ENCODE data around the gene SRF.
"Not testable (repeated sequence)": the region's sequence is repeated elsewhere in the genome, so short reads cannot be mapped to it uniquely, and the experiment has no call there.

The SRF gene

DNA sequence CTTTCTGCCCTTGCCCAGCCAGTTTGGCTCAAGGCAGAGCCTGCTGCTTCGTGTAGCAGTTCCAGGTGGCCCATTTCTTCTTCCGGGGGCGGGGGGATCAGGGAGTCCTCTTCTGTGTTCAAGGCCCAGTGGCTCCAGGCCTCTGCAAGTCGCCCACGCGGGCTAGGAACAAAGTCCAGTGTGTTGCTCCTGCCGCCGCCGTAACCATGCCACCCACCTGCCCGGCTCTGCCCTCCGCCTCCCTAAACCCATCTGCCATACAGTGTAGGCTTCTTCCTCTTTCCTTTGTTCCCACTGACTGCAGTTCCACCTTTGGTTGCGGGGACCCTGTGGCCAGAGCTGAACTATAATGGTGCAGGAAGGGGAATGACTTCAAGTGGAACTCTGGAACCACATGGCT is 43.9 kb upstream of the SRF start:
- no peaks in the 10 kb centered on the region for H3K9me3 ChIP-seq (ENCODE audit: control extremely low read depth in 1 of 5, control insufficient read depth in 4 of 5, insufficient read depth in 2 of 5, low read depth in 1 of 5, low read length in 4 of 5)
- 98% methylated on average over 12 of the region's 12 CpGs for WGBS (ENCODE audit: insufficient coverage)

DNA sequence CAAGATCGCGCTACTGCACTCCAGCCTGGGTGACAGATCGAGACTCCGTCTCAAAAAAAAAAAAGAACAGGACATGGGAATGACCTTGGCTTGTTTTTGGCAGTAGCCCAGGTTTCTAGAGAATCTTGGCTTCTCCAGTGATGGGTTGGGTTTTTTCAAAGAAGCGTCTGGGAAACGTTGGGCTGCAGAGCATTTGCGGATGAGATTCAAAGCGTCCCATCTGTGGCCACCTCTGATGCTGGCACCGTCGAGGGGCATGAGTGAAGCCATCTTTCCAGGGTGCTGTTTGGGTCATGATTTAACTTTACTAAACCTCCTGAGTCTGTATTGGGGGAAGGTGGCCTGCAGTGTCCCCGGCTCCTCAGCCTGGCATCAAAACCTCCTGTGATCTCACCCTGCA is 43.2 kb upstream of the SRF start:
- peaks cover 0 to 5% (median 0%) of the 10 kb centered on the region in 4 experiments for H3K4me1 ChIP-seq (ENCODE audit: control extremely low read depth in 1 of 4, control insufficient read depth in 4 of 4, insufficient read depth in 4 of 4, low read length in 3 of 4)
- ChIA-PET CTCF (interaction anchor here (1.7 kb wide), 1 partner anchor 65 kb away, joined by 7 read pairs; no protein-coding TSS in a partner anchor), POLR2A (no interaction called here)
- peaks cover 0 to 16% (median 9%) of the 10 kb centered on the region in 4 experiments for H3K36me3 ChIP-seq (ENCODE audit: control insufficient read depth in 4 of 4, insufficient read depth in 4 of 4, low read length in 3 of 4)
- H3K27me3 ChIP-seq (replicated peaks in 2 of 5; ENCODE audit: control insufficient read depth in 4 of 5, insufficient read depth in 5 of 5, low read length in 4 of 5): no peaks in the 10 kb centered on the region
- no peak for DNase-seq
- H3K4me3 ChIP-seq (ENCODE audit: control insufficient read depth in 1 of 7, extremely low read depth in 1 of 7, insufficient read depth in 4 of 7, low read depth in 2 of 7, low read length in 6 of 7): no peak overlapping the region
- no peaks in the 10 kb centered on the region for H3K9me3 ChIP-seq (ENCODE audit: control extremely low read depth in 1 of 5, control insufficient read depth in 4 of 5, insufficient read depth in 2 of 5, low read depth in 1 of 5, low read length in 4 of 5)
- 92% methylated on average over 11 of the region's 11 CpGs for WGBS (ENCODE audit: insufficient coverage)
- no peak overlapping the region for H3K27ac ChIP-seq (ENCODE audit: insufficient read depth in 1 of 2, low read depth in 1 of 2, low read length in 2 of 2, poor library complexity in 1 of 2, severe bottlenecking in 2 of 2)

More for the DNA sequence above, 43.9 kb upstream of the SRF start:
- Histone ChIP-seq H3K4me3 (ENCODE audit: control insufficient read depth in 1 of 7, extremely low read depth in 1 of 7, insufficient read depth in 4 of 7, low read depth in 2 of 7, low read length in 6 of 7) (no peak overlapping the region), H3K27ac (ENCODE audit: insufficient read depth in 1 of 2, low read depth in 1 of 2, low read length in 2 of 2, poor library complexity in 1 of 2, severe bottlenecking in 2 of 2) (no peak overlapping the region), H3K36me3 (ENCODE audit: control insufficient read depth in 4 of 4, insufficient read depth in 4 of 4, low read length in 3 of 4) (peaks cover 0 to 10% (median 5%) of the 10 kb centered on the region in 4 experiments), H3K4me1 (ENCODE audit: control extremely low read depth in 1 of 4, control insufficient read depth in 4 of 4, insufficient read depth in 4 of 4, low read length in 3 of 4) (peaks cover 0 to 5% (median 0%) of the 10 kb centered on the region in 4 experiments), H3K27me3 (replicated peaks in 2 of 5; ENCODE audit: control insufficient read depth in 4 of 5, insufficient read depth in 5 of 5, low read length in 4 of 5) (no peaks in the 10 kb centered on the region)
- CTCF ChIA-PET: interaction anchor here (3.1 kb wide), 1 partner anchor 16 kb away, joined by 19 read pairs; no protein-coding TSS in a partner anchor
- POLR2A ChIA-PET: no interaction called here
- DNase-seq: peak in 1 of 3 donors; percentile 12

DNA sequence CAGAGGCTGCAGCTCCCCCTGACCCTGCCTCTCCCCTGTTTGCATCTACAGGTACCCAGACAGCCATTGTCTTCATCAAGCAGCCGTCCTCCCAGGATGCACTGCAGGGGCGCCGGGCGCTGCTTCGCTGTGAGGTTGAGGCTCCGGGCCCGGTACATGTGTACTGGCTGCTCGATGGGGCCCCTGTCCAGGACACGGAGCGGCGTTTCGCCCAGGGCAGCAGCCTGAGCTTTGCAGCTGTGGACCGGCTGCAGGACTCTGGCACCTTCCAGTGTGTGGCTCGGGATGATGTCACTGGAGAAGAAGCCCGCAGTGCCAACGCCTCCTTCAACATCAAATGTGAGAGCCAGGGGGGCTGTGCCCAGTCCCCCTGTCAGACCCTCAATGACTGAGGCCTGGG is 42.1 kb upstream of the SRF start:
- H3K27ac ChIP-seq (ENCODE audit: insufficient read depth in 1 of 2, low read depth in 1 of 2, low read length in 2 of 2, poor library complexity in 1 of 2, severe bottlenecking in 2 of 2): no peak overlapping the region
- no peaks in the 10 kb centered on the region for H3K27me3 ChIP-seq (replicated peaks in 2 of 5; ENCODE audit: control insufficient read depth in 4 of 5, insufficient read depth in 5 of 5, low read length in 4 of 5)
- ChIA-PET CTCF (interaction anchor here (0.6 to 3.7 kb wide), 10 partner anchors 8 to 119 kb away, joined by 3 to 26 read pairs (median 6); partner anchors contain the start of genes KLC4, MRPL2 and PTK7), POLR2A (no interaction called here)
- peaks cover 0 to 5% (median 0%) of the 10 kb centered on the region in 4 experiments for H3K4me1 ChIP-seq (ENCODE audit: control extremely low read depth in 1 of 4, control insufficient read depth in 4 of 4, insufficient read depth in 4 of 4, low read length in 3 of 4)
- WGBS (ENCODE audit: insufficient coverage): 93% methylated on average over 16 of the region's 16 CpGs
- DNase-seq: no peak
- no peak overlapping the region for H3K4me3 ChIP-seq (ENCODE audit: control insufficient read depth in 1 of 7, extremely low read depth in 1 of 7, insufficient read depth in 4 of 7, low read depth in 2 of 7, low read length in 6 of 7)
- peaks cover 4 to 19% (median 9%) of the 10 kb centered on the region in 4 experiments for H3K36me3 ChIP-seq (ENCODE audit: control insufficient read depth in 4 of 4, insufficient read depth in 4 of 4, low read length in 3 of 4)
- H3K9me3 ChIP-seq (ENCODE audit: control extremely low read depth in 1 of 5, control insufficient read depth in 4 of 5, insufficient read depth in 2 of 5, low read depth in 1 of 5, low read length in 4 of 5): no peaks in the 10 kb centered on the region

DNA sequence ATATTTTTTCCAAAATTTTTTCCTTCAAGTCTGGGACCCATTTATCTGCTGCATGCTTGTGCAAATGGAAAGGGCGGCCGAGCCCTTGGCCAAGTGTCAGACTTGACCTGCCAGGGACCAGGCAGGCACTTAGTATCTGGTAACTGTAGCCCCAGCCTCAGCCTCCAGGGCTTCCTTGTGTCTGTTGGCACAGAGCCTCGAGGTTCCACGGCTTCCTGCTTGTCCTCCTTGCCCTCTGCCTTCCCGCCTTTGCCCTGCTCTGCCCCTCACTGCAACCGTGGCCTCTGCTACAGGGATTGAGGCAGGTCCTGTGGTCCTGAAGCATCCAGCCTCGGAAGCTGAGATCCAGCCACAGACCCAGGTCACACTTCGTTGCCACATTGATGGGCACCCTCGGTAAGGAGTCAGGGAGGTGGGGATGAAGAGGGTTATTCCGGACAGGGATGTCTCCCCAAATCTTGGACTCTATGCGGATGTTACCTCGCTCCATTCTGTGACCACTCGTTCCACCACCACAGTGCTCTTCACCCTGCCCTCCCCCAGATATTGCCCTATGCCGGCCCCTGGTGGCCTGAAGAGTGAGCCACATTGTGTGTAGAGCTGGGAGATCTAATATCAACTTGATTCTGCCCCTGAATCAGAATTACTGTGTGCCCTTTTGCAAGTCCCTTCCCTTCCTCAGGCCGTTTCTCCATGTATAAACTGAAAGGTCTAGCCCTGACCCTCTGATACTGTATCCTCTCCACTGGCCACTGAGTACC is 41.5 kb upstream of the SRF start:
- no peaks in the 10 kb centered on the region for H3K27me3 ChIP-seq (replicated peaks in 2 of 5; ENCODE audit: control insufficient read depth in 4 of 5, insufficient read depth in 5 of 5, low read length in 4 of 5)
- no peak overlapping the region for H3K4me3 ChIP-seq (ENCODE audit: control insufficient read depth in 1 of 7, extremely low read depth in 1 of 7, insufficient read depth in 4 of 7, low read depth in 2 of 7, low read length in 6 of 7)
- H3K4me1 ChIP-seq (ENCODE audit: control extremely low read depth in 1 of 4, control insufficient read depth in 4 of 4, insufficient read depth in 4 of 4, low read length in 3 of 4): peaks cover 0 to 5% (median 0%) of the 10 kb centered on the region in 4 experiments
- no peaks in the 10 kb centered on the region for H3K9me3 ChIP-seq (ENCODE audit: control extremely low read depth in 1 of 5, control insufficient read depth in 4 of 5, insufficient read depth in 2 of 5, low read depth in 1 of 5, low read length in 4 of 5)
- POLR2A ChIA-PET: no interaction called here
- DNase-seq: peak in 2 of 3 donors; percentile 55 to 58
- H3K27ac ChIP-seq (ENCODE audit: insufficient read depth in 1 of 2, low read depth in 1 of 2, low read length in 2 of 2, poor library complexity in 1 of 2, severe bottlenecking in 2 of 2): no peak overlapping the region
- CTCF ChIA-PET: interaction anchor here (0.6 to 3.7 kb wide), 15 partner anchors 8 to 145 kb away, joined by 3 to 26 read pairs (median 5); partner anchors contain the start of genes KLC4, MRPL2, PPP2R5D and PTK7
- 49% methylated on average over 9 of the region's 15 CpGs for WGBS (ENCODE audit: insufficient coverage)
- peaks cover 4 to 19% (median 9%) of the 10 kb centered on the region in 4 experiments for H3K36me3 ChIP-seq (ENCODE audit: control insufficient read depth in 4 of 4, insufficient read depth in 4 of 4, low read length in 3 of 4)

DNA sequence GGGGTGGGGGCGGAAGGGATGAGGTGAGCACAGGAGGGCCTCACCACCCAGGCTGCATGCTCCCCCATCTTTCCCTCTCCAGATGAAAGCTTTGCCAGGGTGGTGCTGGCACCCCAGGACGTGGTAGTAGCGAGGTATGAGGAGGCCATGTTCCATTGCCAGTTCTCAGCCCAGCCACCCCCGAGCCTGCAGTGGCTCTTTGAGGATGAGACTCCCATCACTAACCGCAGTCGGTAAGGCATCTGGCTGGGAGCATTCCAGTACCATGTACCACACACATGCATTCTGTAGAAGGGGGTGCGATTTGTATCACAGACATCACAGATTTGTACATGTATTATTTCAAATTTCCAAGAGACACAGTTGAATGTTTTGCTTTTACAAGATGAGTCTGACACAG is 40.6 kb upstream of the SRF start:
- Histone ChIP-seq H3K36me3 (ENCODE audit: control insufficient read depth in 4 of 4, insufficient read depth in 4 of 4, low read length in 3 of 4) (peaks cover 4 to 22% (median 11%) of the 10 kb centered on the region in 4 experiments), H3K4me1 (ENCODE audit: control extremely low read depth in 1 of 4, control insufficient read depth in 4 of 4, insufficient read depth in 4 of 4, low read length in 3 of 4) (peaks cover 0 to 5% (median 0%) of the 10 kb centered on the region in 4 experiments), H3K27me3 (replicated peaks in 2 of 5; ENCODE audit: control insufficient read depth in 4 of 5, insufficient read depth in 5 of 5, low read length in 4 of 5) (no peaks in the 10 kb centered on the region), H3K27ac (ENCODE audit: insufficient read depth in 1 of 2, low read depth in 1 of 2, low read length in 2 of 2, poor library complexity in 1 of 2, severe bottlenecking in 2 of 2) (no peak overlapping the region), H3K4me3 (ENCODE audit: control insufficient read depth in 1 of 7, extremely low read depth in 1 of 7, insufficient read depth in 4 of 7, low read depth in 2 of 7, low read length in 6 of 7) (no peak overlapping the region), H3K9me3 (ENCODE audit: control extremely low read depth in 1 of 5, control insufficient read depth in 4 of 5, insufficient read depth in 2 of 5, low read depth in 1 of 5, low read length in 4 of 5) (no peaks in the 10 kb centered on the region)
- ChIA-PET CTCF (interaction anchor here (0.6 to 3.7 kb wide), 11 partner anchors 8 to 146 kb away, joined by 3 to 26 read pairs (median 4); partner anchors contain the start of gene PPP2R5D), POLR2A (no interaction called here)
- 91% methylated on average over 6 of the region's 7 CpGs for WGBS (ENCODE audit: insufficient coverage)
- DNase-seq: no peak

DNA sequence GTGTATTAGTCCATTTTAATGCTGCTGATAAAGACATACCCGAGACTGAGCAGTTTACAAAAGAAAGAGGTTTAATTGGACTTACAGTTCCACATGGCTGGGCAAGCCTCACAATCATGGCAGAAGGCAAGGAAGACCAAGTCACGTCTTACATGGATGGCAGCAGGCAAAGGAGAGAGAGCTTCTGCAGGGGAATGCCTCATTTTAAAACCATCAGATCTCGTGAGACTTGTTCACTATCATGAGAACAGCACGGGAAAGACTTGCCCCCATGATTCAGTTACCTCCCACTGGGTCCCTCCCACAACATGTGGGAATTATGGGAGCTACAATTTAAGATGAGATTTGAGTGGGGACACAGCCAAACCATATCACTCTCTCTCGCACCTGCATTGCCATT is 39.7 kb upstream of the SRF start:
- CTCF ChIA-PET: interaction anchor here (1.2 to 3.7 kb wide), 4 partner anchors 18 to 128 kb away, joined by 3 to 26 read pairs (median 8); no protein-coding TSS in a partner anchor
- DNase-seq; H3K4me3 ChIP-seq (ENCODE audit: control insufficient read depth in 1 of 7, extremely low read depth in 1 of 7, insufficient read depth in 4 of 7, low read depth in 2 of 7, low read length in 6 of 7); H3K9me3 ChIP-seq (ENCODE audit: control extremely low read depth in 1 of 5, control insufficient read depth in 4 of 5, insufficient read depth in 2 of 5, low read depth in 1 of 5, low read length in 4 of 5); H3K4me1 ChIP-seq (ENCODE audit: control extremely low read depth in 1 of 4, control insufficient read depth in 4 of 4, insufficient read depth in 4 of 4, low read length in 3 of 4); H3K27me3 ChIP-seq (replicated peaks in 2 of 5; ENCODE audit: control insufficient read depth in 4 of 5, insufficient read depth in 5 of 5, low read length in 4 of 5); POLR2A ChIA-PET; H3K27ac ChIP-seq (ENCODE audit: insufficient read depth in 1 of 2, low read depth in 1 of 2, low read length in 2 of 2, poor library complexity in 1 of 2, severe bottlenecking in 2 of 2): not testable (repeated sequence)
- peaks cover 4 to 22% (median 11%) of the 10 kb centered on the region in 4 experiments for H3K36me3 ChIP-seq (ENCODE audit: control insufficient read depth in 4 of 4, insufficient read depth in 4 of 4, low read length in 3 of 4)
- 100% methylated on average over 3 of the region's 5 CpGs for WGBS (ENCODE audit: insufficient coverage)

DNA sequence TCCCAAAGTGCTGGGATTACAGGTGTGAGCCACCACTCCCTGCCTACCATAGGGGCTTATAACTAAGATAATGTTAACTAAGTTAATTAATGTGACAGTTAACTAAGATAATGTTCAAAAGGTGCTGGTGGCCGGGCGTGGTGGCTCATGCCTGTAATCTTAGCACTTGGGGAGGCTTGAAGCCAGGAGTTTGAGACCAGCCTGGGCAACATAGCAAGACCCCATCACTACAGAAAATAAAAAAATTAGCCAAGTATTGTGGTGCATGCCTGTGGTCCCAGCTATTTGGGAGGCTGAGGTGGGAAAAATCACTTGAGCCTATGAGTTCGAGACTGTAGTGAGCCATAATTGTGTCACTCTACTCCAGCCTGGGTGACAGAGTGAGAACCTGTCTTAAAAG is 32.8 kb upstream of the SRF start:
- peaks cover 0 to 21% (median 7%) of the 10 kb centered on the region in 4 experiments for H3K36me3 ChIP-seq (ENCODE audit: control insufficient read depth in 4 of 4, insufficient read depth in 4 of 4, low read length in 3 of 4)
- 100% methylated on average over 3 of the region's 3 CpGs for WGBS (ENCODE audit: insufficient coverage)
- no peaks in the 10 kb centered on the region for H3K9me3 ChIP-seq (ENCODE audit: control extremely low read depth in 1 of 5, control insufficient read depth in 4 of 5, insufficient read depth in 2 of 5, low read depth in 1 of 5, low read length in 4 of 5)
- H3K27me3 ChIP-seq (replicated peaks in 2 of 5; ENCODE audit: control insufficient read depth in 4 of 5, insufficient read depth in 5 of 5, low read length in 4 of 5): no peaks in the 10 kb centered on the region
- H3K4me1 ChIP-seq (ENCODE audit: control extremely low read depth in 1 of 4, control insufficient read depth in 4 of 4, insufficient read depth in 4 of 4, low read length in 3 of 4): peaks cover 0 to 5% (median 3%) of the 10 kb centered on the region in 4 experiments
- no peak overlapping the region for H3K27ac ChIP-seq (ENCODE audit: insufficient read depth in 1 of 2, low read depth in 1 of 2, low read length in 2 of 2, poor library complexity in 1 of 2, severe bottlenecking in 2 of 2)
- ChIA-PET POLR2A (no interaction called here), CTCF (interaction anchor here (1.4 to 1.7 kb wide), 2 partner anchors 8 to 13 kb away, joined by 5 to 6 read pairs; no protein-coding TSS in a partner anchor)
- no peak overlapping the region for H3K4me3 ChIP-seq (ENCODE audit: control insufficient read depth in 1 of 7, extremely low read depth in 1 of 7, insufficient read depth in 4 of 7, low read depth in 2 of 7, low read length in 6 of 7)
- DNase-seq: no peak

All from common myeloid progenitor, CD34-positive (primary cell).